ENCODE data around the gene ESPNL.

DNA sequence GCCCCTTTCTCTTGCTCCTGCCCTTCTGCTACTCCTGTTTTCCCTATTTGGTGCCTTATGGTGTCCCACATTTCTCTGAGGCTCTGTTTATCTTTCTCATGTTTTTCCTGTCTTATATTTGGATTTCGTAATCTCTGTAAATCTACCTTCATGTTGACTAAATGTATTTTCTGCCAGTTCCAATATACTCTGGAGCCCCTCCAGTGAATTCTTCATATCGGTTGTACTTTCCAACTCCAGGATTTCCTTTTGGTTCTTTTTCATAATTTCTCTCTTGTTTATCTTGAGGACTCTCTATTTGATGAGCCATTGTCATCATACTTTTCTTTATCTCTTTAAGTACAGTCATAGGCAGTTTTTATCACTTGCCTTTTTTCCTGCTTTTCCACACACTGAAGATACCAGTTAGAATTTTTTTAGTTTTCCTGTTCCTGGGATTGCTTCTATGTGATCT lies 20.2 kb upstream of the ESPNL start:
- TF ChIP-seq POLR2A (IDR thresholded peaks at IDR 0.05; ENCODE audit: low read depth) (no peak), POLR2AphosphoS5 (IDR thresholded peaks at IDR 0.05) (no peak), EP300 (IDR thresholded peaks at IDR 0.05) (no peak)
- TF ChIP-seq, protein P1, sequence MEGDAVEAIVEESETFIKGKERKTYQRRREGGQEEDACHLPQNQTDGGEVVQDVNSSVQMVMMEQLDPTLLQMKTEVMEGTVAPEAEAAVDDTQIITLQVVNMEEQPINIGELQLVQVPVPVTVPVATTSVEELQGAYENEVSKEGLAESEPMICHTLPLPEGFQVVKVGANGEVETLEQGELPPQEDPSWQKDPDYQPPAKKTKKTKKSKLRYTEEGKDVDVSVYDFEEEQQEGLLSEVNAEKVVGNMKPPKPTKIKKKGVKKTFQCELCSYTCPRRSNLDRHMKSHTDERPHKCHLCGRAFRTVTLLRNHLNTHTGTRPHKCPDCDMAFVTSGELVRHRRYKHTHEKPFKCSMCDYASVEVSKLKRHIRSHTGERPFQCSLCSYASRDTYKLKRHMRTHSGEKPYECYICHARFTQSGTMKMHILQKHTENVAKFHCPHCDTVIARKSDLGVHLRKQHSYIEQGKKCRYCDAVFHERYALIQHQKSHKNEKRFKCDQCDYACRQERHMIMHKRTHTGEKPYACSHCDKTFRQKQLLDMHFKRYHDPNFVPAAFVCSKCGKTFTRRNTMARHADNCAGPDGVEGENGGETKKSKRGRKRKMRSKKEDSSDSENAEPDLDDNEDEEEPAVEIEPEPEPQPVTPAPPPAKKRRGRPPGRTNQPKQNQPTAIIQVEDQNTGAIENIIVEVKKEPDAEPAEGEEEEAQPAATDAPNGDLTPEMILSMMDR (IDR thresholded peaks at IDR 0.05): no peak

All from esophagus muscularis mucosa (tissue), 4 donors.